ENCODE data around the gene CC2D1A. TPM values are rescaled to one million over a fixed set of nuclear protein-coding genes. Genes with fewer than 3 reads are reported as not detected.
A peak's percentile ranks its signal among the peaks of the same experiment; 100 is the strongest.

The CC2D1A gene
- total RNA-seq, 2 experiments from 2014 or later: 16.4 to 16.9 TPM

DNA sequence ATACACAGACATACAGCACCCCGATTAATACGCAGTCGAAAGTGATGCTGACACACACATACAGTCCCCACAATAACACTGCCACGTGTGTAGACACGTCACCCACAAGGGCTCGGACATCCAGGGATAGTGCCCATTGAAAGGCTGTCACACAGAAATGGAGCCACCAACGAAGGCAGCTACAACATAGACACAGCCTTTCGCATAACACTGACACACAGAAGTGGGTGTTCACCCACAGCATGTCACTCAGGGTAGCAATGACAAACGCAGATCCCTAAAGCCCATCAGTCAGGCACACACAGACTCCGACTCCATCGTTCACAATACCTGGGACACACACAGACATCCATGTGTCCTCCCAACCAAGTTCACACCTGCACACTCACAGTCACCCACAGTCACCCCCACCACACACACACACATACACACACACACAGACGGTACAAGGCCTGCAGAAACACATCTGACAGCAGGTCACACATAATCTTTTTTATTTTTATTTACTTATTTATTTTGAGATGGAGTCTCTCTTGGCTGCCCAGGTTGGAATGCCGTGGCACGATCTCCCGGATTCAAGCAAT is 39.4 kb upstream of the CC2D1A start:
- Histone ChIP-seq H3K36me3 (ENCODE audit: insufficient read depth, low read length) (no peaks in the 10 kb centered on the region), H3K9me3 (ENCODE audit: control insufficient read depth in 1 of 2, insufficient read depth in 1 of 2, low read length in 2 of 2) (no peaks in the 10 kb centered on the region), H3K4me1 (ENCODE audit: insufficient read depth, low read length) (peaks cover 32% of the 10 kb centered on the region), H3K27ac (ENCODE audit: low read depth in 1 of 2, low read length in 2 of 2) (no peak overlapping the region), H3K4me3 (ENCODE audit: low read length) (no peak overlapping the region), H3K27me3 (ENCODE audit: control insufficient read depth in 1 of 2, insufficient read depth in 2 of 2, low read length in 2 of 2) (peaks cover 25 to 37% of the 10 kb centered on the region in 2 experiments)
- H3K4me1 Mint-ChIP-seq (ENCODE audit: low read depth): peaks cover 28% of the 10 kb centered on the region
- peak overlapping the region; percentile 65 for H3K4me3 Mint-ChIP-seq
- H3K27me3 Mint-ChIP-seq: peaks cover 56% of the 10 kb centered on the region
- no peaks in the 10 kb centered on the region for H3K36me3 Mint-ChIP-seq (ENCODE audit: low read depth)
- ChIA-PET CTCF (no interaction called here), POLR2A (interaction anchor here (1.0 kb wide), 1 partner anchor 79 kb away, joined by 4 read pairs; no protein-coding TSS in a partner anchor)
- no peaks in the 10 kb centered on the region for H3K9me3 Mint-ChIP-seq
- intact Hi-C loops (cut with DNase I, micrococcal nuclease): no loop called here
- ATAC-seq (ENCODE audit: poor library complexity) (no peak), DNase-seq (peak in 1 of 14 experiments; percentile 29)
- no peak overlapping the region for H3K27ac Mint-ChIP-seq
- TF ChIP-seq, protein P1, sequence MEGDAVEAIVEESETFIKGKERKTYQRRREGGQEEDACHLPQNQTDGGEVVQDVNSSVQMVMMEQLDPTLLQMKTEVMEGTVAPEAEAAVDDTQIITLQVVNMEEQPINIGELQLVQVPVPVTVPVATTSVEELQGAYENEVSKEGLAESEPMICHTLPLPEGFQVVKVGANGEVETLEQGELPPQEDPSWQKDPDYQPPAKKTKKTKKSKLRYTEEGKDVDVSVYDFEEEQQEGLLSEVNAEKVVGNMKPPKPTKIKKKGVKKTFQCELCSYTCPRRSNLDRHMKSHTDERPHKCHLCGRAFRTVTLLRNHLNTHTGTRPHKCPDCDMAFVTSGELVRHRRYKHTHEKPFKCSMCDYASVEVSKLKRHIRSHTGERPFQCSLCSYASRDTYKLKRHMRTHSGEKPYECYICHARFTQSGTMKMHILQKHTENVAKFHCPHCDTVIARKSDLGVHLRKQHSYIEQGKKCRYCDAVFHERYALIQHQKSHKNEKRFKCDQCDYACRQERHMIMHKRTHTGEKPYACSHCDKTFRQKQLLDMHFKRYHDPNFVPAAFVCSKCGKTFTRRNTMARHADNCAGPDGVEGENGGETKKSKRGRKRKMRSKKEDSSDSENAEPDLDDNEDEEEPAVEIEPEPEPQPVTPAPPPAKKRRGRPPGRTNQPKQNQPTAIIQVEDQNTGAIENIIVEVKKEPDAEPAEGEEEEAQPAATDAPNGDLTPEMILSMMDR (IDR thresholded peaks at IDR 0.05): no peak

DNA sequence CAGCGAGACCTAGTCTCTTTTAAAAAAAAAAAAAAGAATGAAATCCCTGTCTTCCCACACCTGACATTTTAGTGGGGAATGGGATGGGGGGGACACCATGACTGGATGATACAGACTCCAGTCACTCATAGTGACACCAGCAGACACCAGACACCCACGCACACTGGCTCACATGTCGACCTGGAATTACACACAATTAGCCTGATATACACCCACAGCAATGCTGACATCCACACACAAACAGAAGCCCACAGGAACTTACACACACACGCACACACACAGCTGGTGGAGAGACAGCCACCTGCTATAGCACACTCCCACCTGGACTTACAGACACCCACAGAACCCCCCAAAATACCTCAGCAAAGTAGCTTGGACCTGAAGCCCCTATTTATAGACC is 37.3 kb upstream of the CC2D1A start:
- Histone ChIP-seq H3K27ac (ENCODE audit: low read depth in 1 of 2, low read length in 2 of 2) (no peak overlapping the region), H3K27me3 (ENCODE audit: control insufficient read depth in 1 of 2, insufficient read depth in 2 of 2, low read length in 2 of 2) (peaks cover 25 to 40% of the 10 kb centered on the region in 2 experiments), H3K4me1 (ENCODE audit: insufficient read depth, low read length) (peaks cover 31% of the 10 kb centered on the region), H3K4me3 (ENCODE audit: low read length) (no peak overlapping the region), H3K36me3 (ENCODE audit: insufficient read depth, low read length) (no peaks in the 10 kb centered on the region), H3K9me3 (ENCODE audit: control insufficient read depth in 1 of 2, insufficient read depth in 1 of 2, low read length in 2 of 2) (no peaks in the 10 kb centered on the region)
- ATAC-seq (ENCODE audit: poor library complexity) (no peak), DNase-seq (no peak)
- no peak overlapping the region for H3K4me3 Mint-ChIP-seq
- H3K27me3 Mint-ChIP-seq: peaks cover 60% of the 10 kb centered on the region
- H3K9me3 Mint-ChIP-seq: no peaks in the 10 kb centered on the region
- TF ChIP-seq, protein P1 (IDR thresholded peaks at IDR 0.05): no peak
- no peak overlapping the region for H3K27ac Mint-ChIP-seq
- CTCF ChIA-PET: no interaction called here
- intact Hi-C loops (cut with DNase I, micrococcal nuclease): no loop called here
- H3K36me3 Mint-ChIP-seq (ENCODE audit: low read depth): no peaks in the 10 kb centered on the region
- POLR2A ChIA-PET: no interaction called here
- H3K4me1 Mint-ChIP-seq (ENCODE audit: low read depth): peaks cover 27% of the 10 kb centered on the region

DNA sequence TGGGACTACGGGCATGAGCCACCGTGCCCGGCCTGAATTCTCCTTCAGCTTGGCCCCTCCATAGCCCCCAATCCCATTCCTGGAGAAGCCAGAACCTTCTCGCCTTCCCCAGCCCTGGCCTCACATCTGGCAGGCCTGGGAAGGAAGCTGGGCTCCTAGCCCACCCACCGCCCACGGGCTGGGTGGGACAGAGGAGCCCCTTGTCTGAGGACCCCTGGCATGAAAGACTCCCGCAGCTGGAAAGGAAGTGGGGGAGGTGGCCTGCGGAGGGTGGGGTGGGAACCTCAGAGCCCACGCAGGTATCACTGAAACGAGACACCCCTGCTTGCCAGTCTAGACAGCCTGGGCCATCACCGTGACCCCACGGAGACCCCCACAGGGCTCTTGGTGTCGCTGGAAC is 36.7 kb upstream of the CC2D1A start:
- Mint-ChIP-seq H3K27me3 (peaks cover 57% of the 10 kb centered on the region), H3K4me3 (no peak overlapping the region), H3K27ac (no peak overlapping the region), H3K36me3 (ENCODE audit: low read depth) (no peaks in the 10 kb centered on the region), H3K9me3 (no peaks in the 10 kb centered on the region), H3K4me1 (ENCODE audit: low read depth) (peaks cover 21% of the 10 kb centered on the region)
- ChIA-PET CTCF (no interaction called here), POLR2A (interaction anchor here (0.7 kb wide), 1 partner anchor 13 kb away, joined by 3 read pairs; no protein-coding TSS in a partner anchor)
- Histone ChIP-seq H3K27me3 (ENCODE audit: control insufficient read depth in 1 of 2, insufficient read depth in 2 of 2, low read length in 2 of 2) (peaks cover 19 to 37% of the 10 kb centered on the region in 2 experiments), H3K36me3 (ENCODE audit: insufficient read depth, low read length) (no peaks in the 10 kb centered on the region), H3K4me3 (ENCODE audit: low read length) (no peak overlapping the region), H3K27ac (ENCODE audit: low read depth in 1 of 2, low read length in 2 of 2) (no peak overlapping the region), H3K9me3 (ENCODE audit: control insufficient read depth in 1 of 2, insufficient read depth in 1 of 2, low read length in 2 of 2) (no peaks in the 10 kb centered on the region), H3K4me1 (ENCODE audit: insufficient read depth, low read length) (peaks cover 25% of the 10 kb centered on the region)
- intact Hi-C loops (cut with DNase I, micrococcal nuclease): no loop called here
- ATAC-seq (ENCODE audit: poor library complexity) (no peak), DNase-seq (no peak)
- TF ChIP-seq, protein P1 (IDR thresholded peaks at IDR 0.05): no peak
